Stimulated activated CD8-positive, alpha-beta memory T cell treated with anti-CD3 and anti-CD28 coated beads, Interleukin-12 subunit alpha, Interleukin-12 subunit beta, amount 100 ng/mL, for 24 hours (primary cell): ENCODE data around the gene ZNF365.
"Not testable (repeated sequence)": the region's sequence is repeated elsewhere in the genome, so short reads cannot be mapped to it uniquely, and the experiment has no call there.

Experiments
- DNase-seq: peaks from one replicate; pipeline ENCODE4 v3.0.0-alpha.2; 2020; ENCODE audit errors: extremely low read depth

ZNF365 gene

GRCh38 chr10:62373995-62374861 lies at the start of gene ZNF365:
TSS of gene ZNF365 (plus strand) at chr10:62374369. CDS start at chr10:62376194, 1,825 bp downstream.
- DNase-seq = no peak

GRCh38 chr10:62326176-62326575 lies 48.0 kb upstream of the ZNF365 start:
- no peak for DNase-seq

- no peak for DNase-seq
These were observed 46.3 kb upstream of the ZNF365 start for GRCh38 chr10:62327885-62328284.

- DNase-seq = no peak
These were observed 44.0 kb upstream of the ZNF365 start for GRCh38 chr10:62330213-62330612.

- DNase-seq = no peak
These were observed 41.8 kb upstream of the ZNF365 start for GRCh38 chr10:62332406-62332805.

- no peak for DNase-seq
These were observed 40.9 kb upstream of the ZNF365 start for GRCh38 chr10:62333135-62333889.

GRCh38 chr10:62333988-62334682 lies 40.0 kb upstream of the ZNF365 start:
- DNase-seq = no peak

- no peak for DNase-seq
These were observed 38.8 kb upstream of the ZNF365 start for GRCh38 chr10:62335326-62335725.

- DNase-seq = no peak
These were observed 37.8 kb upstream of the ZNF365 start for GRCh38 chr10:62336404-62336803.

- no peak for DNase-seq
These were observed 32.8 kb upstream of the ZNF365 start for GRCh38 chr10:62341419-62341818.

GRCh38 chr10:62343000-62343399 lies 31.2 kb upstream of the ZNF365 start:
- no peak for DNase-seq

GRCh38 chr10:62348029-62348428 lies 26.1 kb upstream of the ZNF365 start:
- DNase-seq = no peak

GRCh38 chr10:62352356-62352970 lies 21.7 kb upstream of the ZNF365 start:
- no peak for DNase-seq

- DNase-seq = no peak
These were observed 19.3 kb upstream of the ZNF365 start for GRCh38 chr10:62354916-62355315.

- no peak for DNase-seq
These were observed 17.7 kb upstream of the ZNF365 start for GRCh38 chr10:62356447-62356846.

GRCh38 chr10:62358151-62358550 lies 16.0 kb upstream of the ZNF365 start:
- not testable (repeated sequence) for DNase-seq

GRCh38 chr10:62373639-62373994 lies 552 bp upstream of the ZNF365 start:
- DNase-seq = no peak

GRCh38 chr10:62374862-62375710 lies 917 bp downstream of the ZNF365 start:
- no peak for DNase-seq

- no peak for DNase-seq
These were observed 2.2 kb downstream of the ZNF365 start for GRCh38 chr10:62376071-62377025.

GRCh38 chr10:62377026-62377415 lies 2.9 kb downstream of the ZNF365 start:
- no peak for DNase-seq
